ENCODE data around the gene CDKL5. TPM values are rescaled to one million over a fixed set of nuclear protein-coding genes. Genes with fewer than 3 reads are reported as not detected.
A peak's percentile ranks its signal among the peaks of the same experiment; 100 is the strongest.

Gene CDKL5
- total and polyA plus RNA-seq, 2 experiments from 2014 or later = 7.5 to 13.7 TPM

DNA sequence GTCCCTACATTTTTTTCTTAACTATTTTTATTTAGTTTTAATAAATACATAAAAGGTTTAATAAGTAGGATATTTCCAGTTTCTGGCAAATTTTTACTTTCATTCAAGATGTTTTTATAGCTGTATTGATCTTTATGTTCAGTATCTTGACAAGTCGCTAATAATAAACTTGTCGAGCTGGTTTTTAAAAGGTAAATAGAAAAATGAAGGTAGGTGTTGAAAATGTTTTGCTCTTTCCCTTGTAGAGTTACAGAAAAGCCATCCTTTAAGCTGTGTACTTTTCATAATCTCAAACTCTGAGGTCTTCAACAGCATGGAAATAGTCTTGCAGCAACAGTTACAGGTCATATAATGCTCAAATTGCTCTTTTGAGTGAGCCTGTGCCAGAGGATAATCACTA, 193.9 kb downstream of the CDKL5 start (continued):
- TF ChIP-seq, protein P1, sequence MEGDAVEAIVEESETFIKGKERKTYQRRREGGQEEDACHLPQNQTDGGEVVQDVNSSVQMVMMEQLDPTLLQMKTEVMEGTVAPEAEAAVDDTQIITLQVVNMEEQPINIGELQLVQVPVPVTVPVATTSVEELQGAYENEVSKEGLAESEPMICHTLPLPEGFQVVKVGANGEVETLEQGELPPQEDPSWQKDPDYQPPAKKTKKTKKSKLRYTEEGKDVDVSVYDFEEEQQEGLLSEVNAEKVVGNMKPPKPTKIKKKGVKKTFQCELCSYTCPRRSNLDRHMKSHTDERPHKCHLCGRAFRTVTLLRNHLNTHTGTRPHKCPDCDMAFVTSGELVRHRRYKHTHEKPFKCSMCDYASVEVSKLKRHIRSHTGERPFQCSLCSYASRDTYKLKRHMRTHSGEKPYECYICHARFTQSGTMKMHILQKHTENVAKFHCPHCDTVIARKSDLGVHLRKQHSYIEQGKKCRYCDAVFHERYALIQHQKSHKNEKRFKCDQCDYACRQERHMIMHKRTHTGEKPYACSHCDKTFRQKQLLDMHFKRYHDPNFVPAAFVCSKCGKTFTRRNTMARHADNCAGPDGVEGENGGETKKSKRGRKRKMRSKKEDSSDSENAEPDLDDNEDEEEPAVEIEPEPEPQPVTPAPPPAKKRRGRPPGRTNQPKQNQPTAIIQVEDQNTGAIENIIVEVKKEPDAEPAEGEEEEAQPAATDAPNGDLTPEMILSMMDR (conservative IDR thresholded peaks at IDR 0.05; ENCODE audit: low read depth in 2 of 2) = no peak
- TF ChIP-seq CREB1 (CRISPR knock-in tag; IDR thresholded peaks at IDR 0.05; ENCODE audit: low read depth) (no peak), ZNF114 (CRISPR knock-in tag; IDR thresholded peaks at IDR 0.05) (no peak)
- TF ChIP-seq, protein P2, sequence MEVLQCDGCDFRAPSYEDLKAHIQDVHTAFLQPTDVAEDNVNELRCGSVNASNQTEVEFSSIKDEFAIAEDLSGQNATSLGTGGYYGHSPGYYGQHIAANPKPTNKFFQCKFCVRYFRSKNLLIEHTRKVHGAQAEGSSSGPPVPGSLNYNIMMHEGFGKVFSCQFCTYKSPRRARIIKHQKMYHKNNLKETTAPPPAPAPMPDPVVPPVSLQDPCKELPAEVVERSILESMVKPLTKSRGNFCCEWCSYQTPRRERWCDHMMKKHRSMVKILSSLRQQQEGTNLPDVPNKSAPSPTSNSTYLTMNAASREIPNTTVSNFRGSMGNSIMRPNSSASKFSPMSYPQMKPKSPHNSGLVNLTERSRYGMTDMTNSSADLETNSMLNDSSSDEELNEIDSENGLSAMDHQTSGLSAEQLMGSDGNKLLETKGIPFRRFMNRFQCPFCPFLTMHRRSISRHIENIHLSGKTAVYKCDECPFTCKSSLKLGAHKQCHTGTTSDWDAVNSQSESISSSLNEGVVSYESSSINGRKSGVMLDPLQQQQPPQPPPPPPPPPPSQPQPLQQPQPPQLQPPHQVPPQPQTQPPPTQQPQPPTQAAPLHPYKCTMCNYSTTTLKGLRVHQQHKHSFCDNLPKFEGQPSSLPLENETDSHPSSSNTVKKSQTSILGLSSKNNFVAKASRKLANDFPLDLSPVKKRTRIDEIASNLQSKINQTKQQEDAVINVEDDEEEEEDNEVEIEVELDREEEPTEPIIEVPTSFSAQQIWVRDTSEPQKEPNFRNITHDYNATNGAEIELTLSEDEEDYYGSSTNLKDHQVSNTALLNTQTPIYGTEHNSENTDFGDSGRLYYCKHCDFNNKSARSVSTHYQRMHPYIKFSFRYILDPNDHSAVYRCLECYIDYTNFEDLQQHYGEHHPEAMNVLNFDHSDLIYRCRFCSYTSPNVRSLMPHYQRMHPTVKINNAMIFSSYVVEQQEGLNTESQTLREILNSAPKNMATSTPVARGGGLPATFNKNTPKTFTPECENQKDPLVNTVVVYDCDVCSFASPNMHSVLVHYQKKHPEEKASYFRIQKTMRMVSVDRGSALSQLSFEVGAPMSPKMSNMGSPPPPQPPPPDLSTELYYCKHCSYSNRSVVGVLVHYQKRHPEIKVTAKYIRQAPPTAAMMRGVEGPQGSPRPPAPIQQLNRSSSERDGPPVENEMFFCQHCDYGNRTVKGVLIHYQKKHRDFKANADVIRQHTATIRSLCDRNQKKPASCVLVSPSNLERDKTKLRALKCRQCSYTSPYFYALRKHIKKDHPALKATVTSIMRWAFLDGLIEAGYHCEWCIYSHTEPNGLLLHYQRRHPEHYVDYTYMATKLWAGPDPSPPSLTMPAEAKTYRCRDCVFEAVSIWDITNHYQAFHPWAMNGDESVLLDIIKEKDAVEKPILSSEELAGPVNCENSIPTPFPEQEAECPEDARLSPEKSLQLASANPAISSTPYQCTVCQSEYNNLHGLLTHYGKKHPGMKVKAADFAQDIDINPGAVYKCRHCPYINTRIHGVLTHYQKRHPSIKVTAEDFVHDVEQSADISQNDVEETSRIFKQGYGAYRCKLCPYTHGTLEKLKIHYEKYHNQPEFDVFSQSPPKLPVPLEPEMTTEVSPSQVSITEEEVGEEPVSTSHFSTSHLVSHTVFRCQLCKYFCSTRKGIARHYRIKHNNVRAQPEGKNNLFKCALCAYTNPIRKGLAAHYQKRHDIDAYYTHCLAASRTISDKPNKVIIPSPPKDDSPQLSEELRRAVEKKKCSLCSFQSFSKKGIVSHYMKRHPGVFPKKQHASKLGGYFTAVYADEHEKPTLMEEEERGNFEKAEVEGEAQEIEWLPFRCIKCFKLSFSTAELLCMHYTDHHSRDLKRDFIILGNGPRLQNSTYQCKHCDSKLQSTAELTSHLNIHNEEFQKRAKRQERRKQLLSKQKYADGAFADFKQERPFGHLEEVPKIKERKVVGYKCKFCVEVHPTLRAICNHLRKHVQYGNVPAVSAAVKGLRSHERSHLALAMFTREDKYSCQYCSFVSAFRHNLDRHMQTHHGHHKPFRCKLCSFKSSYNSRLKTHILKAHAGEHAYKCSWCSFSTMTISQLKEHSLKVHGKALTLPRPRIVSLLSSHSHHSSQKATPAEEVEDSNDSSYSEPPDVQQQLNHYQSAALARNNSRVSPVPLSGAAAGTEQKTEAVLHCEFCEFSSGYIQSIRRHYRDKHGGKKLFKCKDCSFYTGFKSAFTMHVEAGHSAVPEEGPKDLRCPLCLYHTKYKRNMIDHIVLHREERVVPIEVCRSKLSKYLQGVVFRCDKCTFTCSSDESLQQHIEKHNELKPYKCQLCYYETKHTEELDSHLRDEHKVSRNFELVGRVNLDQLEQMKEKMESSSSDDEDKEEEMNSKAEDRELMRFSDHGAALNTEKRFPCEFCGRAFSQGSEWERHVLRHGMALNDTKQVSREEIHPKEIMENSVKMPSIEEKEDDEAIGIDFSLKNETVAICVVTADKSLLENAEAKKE (CRISPR knock-in tag; IDR thresholded peaks at IDR 0.05) = no peak

DNA sequence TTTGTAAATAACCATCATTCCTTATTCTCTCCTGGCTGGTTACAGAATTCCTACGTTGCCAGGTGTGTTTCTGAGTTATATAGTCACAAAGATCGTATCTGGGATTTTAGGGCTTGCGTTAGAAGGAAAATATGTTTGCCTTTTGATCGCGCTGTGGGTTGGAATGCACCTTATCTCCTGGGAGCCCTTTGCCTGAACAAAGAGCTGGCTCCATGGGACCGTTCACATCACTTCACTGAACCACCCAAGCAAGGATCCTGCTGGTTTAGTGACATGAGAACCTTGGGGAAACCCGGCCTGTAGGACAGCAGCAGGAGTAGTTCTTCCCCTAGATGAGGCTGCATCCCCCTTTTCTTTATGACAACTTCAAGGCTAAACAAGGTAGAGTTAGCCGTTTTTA, 194.9 kb downstream of the CDKL5 start:
- H3K27ac Mint-ChIP-seq = no peak overlapping the region
- H3K4me1 ChIP-seq (ENCODE audit: insufficient read depth) = no peaks in the 10 kb centered on the region
- H3K79me2 ChIP-seq (replicated peaks; ENCODE audit: insufficient read depth) = no peaks in the 10 kb centered on the region
- no peaks in the 10 kb centered on the region; the same call in 2 of the 3 replicates for H3K36me3 Mint-ChIP-seq (ENCODE audit: low read depth)
- peaks cover 10% of the 10 kb centered on the region; the same call in 2 of the 3 replicates for H3K4me1 Mint-ChIP-seq
- ATAC-seq (peak; percentile 37; the same call in 1 of the 3 replicates), DNase-seq (ENCODE audit: low spot score) (no peak)
- no peaks in the 10 kb centered on the region for H3K27me3 ChIP-seq (ENCODE audit: insufficient read depth)
- H3K4me3 ChIP-seq = no peak overlapping the region
- H3K4me3 Mint-ChIP-seq = no peak overlapping the region
- no peaks in the 10 kb centered on the region; the same call in 1 of the 2 replicates for H4K20me1 ChIP-seq (replicated peaks; ENCODE audit: insufficient read depth)
- no peak overlapping the region for H3K27ac ChIP-seq (ENCODE audit: low read depth)
- H3K9me3 Mint-ChIP-seq = no peaks in the 10 kb centered on the region
- no peak overlapping the region for H2AFZ ChIP-seq
- no peaks in the 10 kb centered on the region for H3F3A ChIP-seq (replicated peaks; ENCODE audit: low read depth)
- H3K9me2 ChIP-seq (ENCODE audit: insufficient read depth) = no peaks in the 10 kb centered on the region
- no peaks in the 10 kb centered on the region for H3K36me3 ChIP-seq (ENCODE audit: insufficient read depth)
- H3K4me2 ChIP-seq = no peak overlapping the region
- H3K27me3 Mint-ChIP-seq (ENCODE audit: insufficient read depth, low read depth, poor library complexity) = no peaks in the 10 kb centered on the region
- TF ChIP-seq JUNB (IDR thresholded peaks at IDR 0.05; ENCODE audit: unreplicated experiment) (no peak), ZNF331 (CRISPR knock-in tag; IDR thresholded peaks at IDR 0.05; ENCODE audit: low read depth) (no peak), POLR2AphosphoS5 (IDR thresholded peaks at IDR 0.05; ENCODE audit: low read depth) (no peak), EZH2phosphoT487 (IDR thresholded peaks at IDR 0.05; ENCODE audit: unreplicated experiment) (no peak), CREB1 (CRISPR knock-in tag; IDR thresholded peaks at IDR 0.05; ENCODE audit: low read depth) (no peak), ZNF114 (CRISPR knock-in tag; IDR thresholded peaks at IDR 0.05) (no peak)
- TF ChIP-seq, protein P3, sequence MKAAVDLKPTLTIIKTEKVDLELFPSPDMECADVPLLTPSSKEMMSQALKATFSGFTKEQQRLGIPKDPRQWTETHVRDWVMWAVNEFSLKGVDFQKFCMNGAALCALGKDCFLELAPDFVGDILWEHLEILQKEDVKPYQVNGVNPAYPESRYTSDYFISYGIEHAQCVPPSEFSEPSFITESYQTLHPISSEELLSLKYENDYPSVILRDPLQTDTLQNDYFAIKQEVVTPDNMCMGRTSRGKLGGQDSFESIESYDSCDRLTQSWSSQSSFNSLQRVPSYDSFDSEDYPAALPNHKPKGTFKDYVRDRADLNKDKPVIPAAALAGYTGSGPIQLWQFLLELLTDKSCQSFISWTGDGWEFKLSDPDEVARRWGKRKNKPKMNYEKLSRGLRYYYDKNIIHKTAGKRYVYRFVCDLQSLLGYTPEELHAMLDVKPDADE (IDR thresholded peaks at IDR 0.05) = no peak
- TF ChIP-seq, protein P1 (conservative IDR thresholded peaks at IDR 0.05; ENCODE audit: low read depth in 2 of 2) = no peak

Measured in GM23338 (cell line).